Measurements from ENCODE around the gene FDX1. TPM values are rescaled to one million over a fixed set of nuclear protein-coding genes. Genes with fewer than 3 reads are reported as not detected.
"Not testable (repeated sequence)": the region's sequence is repeated elsewhere in the genome, so short reads cannot be mapped to it uniquely, and the experiment has no call there.

FDX1 gene
- polyA plus RNA-seq, 2 of the 4 experiments (the other 2 are of a cell fraction) = 13.3 to 15.0 TPM

- 74% methylated on average over 4 of the region's 5 CpGs for WGBS (ENCODE audit: missing lambda C conversion rate)
- CTCF ChIA-PET = interaction anchor here (1.6 kb wide), 1 partner anchor 11 kb away, joined by 3 read pairs; no protein-coding TSS in a partner anchor
- H3K4me3 ChIP-seq; H3K4me1 ChIP-seq; DNase-seq (ENCODE audit: low read depth in 1 of 2, low spot score in 1 of 2); H3K27ac ChIP-seq; H3K4me2 ChIP-seq; POLR2A ChIA-PET; ATAC-seq; H3K9me3 ChIP-seq; FAIRE-seq: not testable (repeated sequence)
- peak; percentile 81 for TF ChIP-seq MAFK (IDR thresholded peaks at IDR 0.05; ENCODE audit: partially characterized antibody)
Observed at GRCh38 chr11:110403585-110403984, 26.2 kb upstream of the FDX1 start.

- ATAC-seq; FAIRE-seq; H3K4me1 ChIP-seq; POLR2A ChIA-PET; DNase-seq (ENCODE audit: low read depth in 1 of 2, low spot score in 1 of 2); H3K9me3 ChIP-seq; H3K4me2 ChIP-seq; H3K4me3 ChIP-seq; H3K27ac ChIP-seq: not testable (repeated sequence)
- CTCF ChIA-PET = interaction anchor here (0.8 kb wide), 1 partner anchor 204 kb away, joined by 3 read pairs; no protein-coding TSS in a partner anchor
- 73% methylated on average over 4 of the region's 4 CpGs for WGBS (ENCODE audit: missing lambda C conversion rate)
Observed at GRCh38 chr11:110405636-110406035, 24.1 kb upstream of the FDX1 start.

- FAIRE-seq (no peak), ATAC-seq (no peak), DNase-seq (ENCODE audit: low read depth in 1 of 2, low spot score in 1 of 2) (no peak)
- ChIA-PET CTCF (interaction anchor here (1.0 to 1.1 kb wide), 2 partner anchors 13 to 19 kb away, joined by 3 to 4 read pairs; no protein-coding TSS in a partner anchor), POLR2A (interaction anchor here (0.6 kb wide), 1 partner anchor 38 kb away, joined by 3 read pairs; no protein-coding TSS in a partner anchor)
- H3K27ac ChIP-seq = no peak overlapping the region
- no peaks in the 10 kb centered on the region for H3K9me3 ChIP-seq
- H3K4me2 ChIP-seq = no peak overlapping the region
- H3K4me1 ChIP-seq = no peaks in the 10 kb centered on the region
- H3K4me3 ChIP-seq = no peak overlapping the region
- 39% methylated on average over 5 of the region's 5 CpGs for WGBS (ENCODE audit: missing lambda C conversion rate)
- TF ChIP-seq EHF (CRISPR knock-in tag; IDR thresholded peaks at IDR 0.05) (no peak), CHD4 (IDR thresholded peaks at IDR 0.05; ENCODE audit: borderline replicate concordance) (no peak), GATA3 (IDR thresholded peaks at IDR 0.05; ENCODE audit: borderline replicate concordance) (no peak), USF2 (IDR thresholded peaks at IDR 0.05) (no peak), POLR2AphosphoS2 (conservative IDR thresholded peaks at IDR 0.05; ENCODE audit: low read length) (no peak), CBX2 (IDR thresholded peaks at IDR 0.05; ENCODE audit: borderline replicate concordance, low read depth) (no peak), CEBPB (IDR thresholded peaks at IDR 0.05) (no peak), FOXS1 (CRISPR knock-in tag; IDR thresholded peaks at IDR 0.05) (no peak), ZC3H11A (IDR thresholded peaks at IDR 0.05) (no peak), ESRRA (IDR thresholded peaks at IDR 0.05; ENCODE audit: borderline replicate concordance, low read length) (no peak), PHF8 (IDR thresholded peaks at IDR 0.05; ENCODE audit: borderline replicate concordance, low read depth) (no peak), ZFP36 (IDR thresholded peaks at IDR 0.05; ENCODE audit: borderline replicate concordance, partially characterized antibody) (no peak), NR3C1 (IDR thresholded peaks at IDR 0.05) (no peak), MYC (IDR thresholded peaks at IDR 0.05; ENCODE audit: borderline replicate concordance, low read length) (no peak), PBX3 (IDR thresholded peaks at IDR 0.05) (no peak), CBX8 (IDR thresholded peaks at IDR 0.05) (no peak), HOXB13 (CRISPR knock-in tag; IDR thresholded peaks at IDR 0.05; ENCODE audit: low read depth) (no peak), MAFK (IDR thresholded peaks at IDR 0.05; ENCODE audit: partially characterized antibody) (no peak), BHLHE40 (IDR thresholded peaks at IDR 0.05; ENCODE audit: low read depth, low read length) (no peak)
Observed at GRCh38 chr11:110407315-110407714, 22.4 kb upstream of the FDX1 start.

- DNase-seq (ENCODE audit: low read depth in 1 of 2, low spot score in 1 of 2) (no peak), FAIRE-seq (no peak), ATAC-seq (no peak)
- CTCF ChIA-PET = no interaction called here
- Histone ChIP-seq H3K9me3 (no peaks in the 10 kb centered on the region), H3K4me1 (no peaks in the 10 kb centered on the region), H3K4me2 (0 out of 3 replicates have a peak overlapping the region, but pooled peaks have one; percentile 4), H3K27ac (no peak overlapping the region), H3K4me3 (no peak overlapping the region)
- TF ChIP-seq REST (IDR thresholded peaks at IDR 0.05) = no peak
- TF ChIP-seq HES2 (IDR thresholded peaks at IDR 0.05) = 0 out of 2 replicates have a peak, but pooled peaks have one; percentile 9
- TF ChIP-seq JUNB (IDR thresholded peaks at IDR 0.05) = no peak
- TF ChIP-seq NFE2L2 (conservative IDR thresholded peaks at IDR 0.05; ENCODE audit: low read length) = no peak
- TF ChIP-seq SMC3 (IDR thresholded peaks at IDR 0.05) = no peak
- peak; percentile 62 to 72 for TF ChIP-seq CEBPB (IDR thresholded peaks at IDR 0.05)
- 6% methylated on average over 3 of the region's 3 CpGs for WGBS (ENCODE audit: missing lambda C conversion rate)
- POLR2A ChIA-PET = no interaction called here
Observed at GRCh38 chr11:110409174-110409573, 20.6 kb upstream of the FDX1 start.

Data from A549 (cell line).